ENCODE results near the gene LAMP2.

Gene LAMP2

DNA sequence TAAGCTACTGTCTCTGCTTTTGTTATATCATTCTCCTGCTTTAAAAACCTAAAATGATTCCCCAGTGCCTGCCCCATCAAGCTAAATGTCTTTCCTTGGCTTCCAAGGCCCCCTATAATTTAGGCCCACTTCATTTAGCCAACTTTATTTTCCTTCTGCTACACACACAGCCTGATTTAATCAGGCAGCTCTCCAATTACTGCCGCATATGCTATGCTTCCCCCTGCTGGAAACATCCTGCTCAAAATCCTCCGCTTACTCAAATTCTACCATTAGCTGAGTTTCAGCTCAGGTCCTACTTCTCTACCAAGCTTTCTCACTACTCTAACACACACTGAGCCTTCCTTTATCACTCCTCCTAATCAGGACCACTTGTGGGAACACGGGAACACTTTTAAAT lies 17.0 kb downstream of the LAMP2 start:
- H3K27ac ChIP-seq (ENCODE audit: low read depth, low read length, poor library complexity, severe bottlenecking), result no peak overlapping the region
- H3K36me3 ChIP-seq (ENCODE audit: insufficient read depth, low read length), result peaks cover 39% of the 10 kb centered on the region
- H4K20me1 ChIP-seq (ENCODE audit: insufficient read depth, low read length), result no peaks in the 10 kb centered on the region
- H3F3A ChIP-seq (ENCODE audit: insufficient read depth, low read length), result no peaks in the 10 kb centered on the region
- no peak overlapping the region for H3K4me3 ChIP-seq (ENCODE audit: low read depth, low read length, poor library complexity, severe bottlenecking)
- H2AFZ ChIP-seq (ENCODE audit: low read length), result no peak overlapping the region
- peaks cover 19% of the 10 kb centered on the region for H3K4me1 ChIP-seq (ENCODE audit: insufficient read depth, low read length, severe bottlenecking)
- H3K9ac ChIP-seq (ENCODE audit: low read length), result no peak overlapping the region
- H3K27me3 ChIP-seq (ENCODE audit: insufficient read depth, low read length), result no peaks in the 10 kb centered on the region
- no peaks in the 10 kb centered on the region for H3K9me3 ChIP-seq (ENCODE audit: low read length)
- H3K9me2 ChIP-seq (ENCODE audit: low read depth, low read length), result no peaks in the 10 kb centered on the region
- H3K79me2 ChIP-seq (ENCODE audit: insufficient read depth, low read length), result no peaks in the 10 kb centered on the region
- no peak overlapping the region for H3K4me2 ChIP-seq (ENCODE audit: low read length)
- TF ChIP-seq, protein P1, sequence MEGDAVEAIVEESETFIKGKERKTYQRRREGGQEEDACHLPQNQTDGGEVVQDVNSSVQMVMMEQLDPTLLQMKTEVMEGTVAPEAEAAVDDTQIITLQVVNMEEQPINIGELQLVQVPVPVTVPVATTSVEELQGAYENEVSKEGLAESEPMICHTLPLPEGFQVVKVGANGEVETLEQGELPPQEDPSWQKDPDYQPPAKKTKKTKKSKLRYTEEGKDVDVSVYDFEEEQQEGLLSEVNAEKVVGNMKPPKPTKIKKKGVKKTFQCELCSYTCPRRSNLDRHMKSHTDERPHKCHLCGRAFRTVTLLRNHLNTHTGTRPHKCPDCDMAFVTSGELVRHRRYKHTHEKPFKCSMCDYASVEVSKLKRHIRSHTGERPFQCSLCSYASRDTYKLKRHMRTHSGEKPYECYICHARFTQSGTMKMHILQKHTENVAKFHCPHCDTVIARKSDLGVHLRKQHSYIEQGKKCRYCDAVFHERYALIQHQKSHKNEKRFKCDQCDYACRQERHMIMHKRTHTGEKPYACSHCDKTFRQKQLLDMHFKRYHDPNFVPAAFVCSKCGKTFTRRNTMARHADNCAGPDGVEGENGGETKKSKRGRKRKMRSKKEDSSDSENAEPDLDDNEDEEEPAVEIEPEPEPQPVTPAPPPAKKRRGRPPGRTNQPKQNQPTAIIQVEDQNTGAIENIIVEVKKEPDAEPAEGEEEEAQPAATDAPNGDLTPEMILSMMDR (IDR thresholded peaks at IDR 0.05; ENCODE audit: low read length), result peak; percentile 47; the same call in 1 of the 2 replicates
- no peak for TF ChIP-seq EZH2 (IDR thresholded peaks at IDR 0.05; ENCODE audit: borderline replicate concordance, low read length)

DNA sequence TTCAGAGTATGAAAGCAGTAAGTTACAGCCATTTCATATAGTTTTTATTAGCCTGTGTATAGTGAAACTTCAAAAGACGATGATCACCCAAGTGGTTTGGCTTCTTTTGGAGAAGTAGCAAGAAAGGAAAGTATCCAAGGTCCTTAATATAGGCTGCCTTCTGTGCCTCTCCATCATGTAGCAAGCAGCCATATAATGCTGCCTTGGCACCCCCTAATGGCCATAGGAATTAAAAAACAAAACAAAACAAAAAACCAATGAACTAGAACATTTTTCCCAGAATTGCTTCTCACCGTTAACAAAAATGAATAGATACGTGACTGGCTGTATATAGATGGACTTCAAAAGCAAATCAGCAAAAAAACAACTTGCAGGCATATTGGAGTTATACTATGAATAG lies 18.9 kb downstream of the LAMP2 start:
- H3F3A ChIP-seq (ENCODE audit: insufficient read depth, low read length), result no peaks in the 10 kb centered on the region
- no peaks in the 10 kb centered on the region for H3K9me3 ChIP-seq (ENCODE audit: low read length)
- no peak overlapping the region for H3K9ac ChIP-seq (ENCODE audit: low read length)
- no peak overlapping the region for H2AFZ ChIP-seq (ENCODE audit: low read length)
- peaks cover 52% of the 10 kb centered on the region for H3K36me3 ChIP-seq (ENCODE audit: insufficient read depth, low read length)
- no peak overlapping the region for H3K4me2 ChIP-seq (ENCODE audit: low read length)
- no peaks in the 10 kb centered on the region for H3K79me2 ChIP-seq (ENCODE audit: insufficient read depth, low read length)
- no peaks in the 10 kb centered on the region for H3K4me1 ChIP-seq (ENCODE audit: insufficient read depth, low read length, severe bottlenecking)
- no peak for TF ChIP-seq EZH2 (IDR thresholded peaks at IDR 0.05; ENCODE audit: borderline replicate concordance, low read length)
- TF ChIP-seq, protein P1 (IDR thresholded peaks at IDR 0.05; ENCODE audit: low read length), result peak; percentile 35
- H4K20me1 ChIP-seq (ENCODE audit: insufficient read depth, low read length), result no peaks in the 10 kb centered on the region
- H3K4me3 ChIP-seq (ENCODE audit: low read depth, low read length, poor library complexity, severe bottlenecking), result no peak overlapping the region
- H3K27ac ChIP-seq (ENCODE audit: low read depth, low read length, poor library complexity, severe bottlenecking), result no peak overlapping the region
- H3K9me2 ChIP-seq (ENCODE audit: low read depth, low read length), result no peaks in the 10 kb centered on the region
- no peaks in the 10 kb centered on the region for H3K27me3 ChIP-seq (ENCODE audit: insufficient read depth, low read length)

- Histone ChIP-seq H3F3A (ENCODE audit: insufficient read depth, low read length) (no peaks in the 10 kb centered on the region), H3K27ac (ENCODE audit: low read depth, low read length, poor library complexity, severe bottlenecking) (no peak overlapping the region), H3K9me3 (ENCODE audit: low read length) (no peaks in the 10 kb centered on the region), H3K4me1 (ENCODE audit: insufficient read depth, low read length, severe bottlenecking) (no peaks in the 10 kb centered on the region), H4K20me1 (ENCODE audit: insufficient read depth, low read length) (no peaks in the 10 kb centered on the region), H3K36me3 (ENCODE audit: insufficient read depth, low read length) (peaks cover 74% of the 10 kb centered on the region), H2AFZ (ENCODE audit: low read length) (no peak overlapping the region), H3K4me2 (ENCODE audit: low read length) (no peak overlapping the region), H3K9me2 (ENCODE audit: low read depth, low read length) (no peaks in the 10 kb centered on the region), H3K27me3 (ENCODE audit: insufficient read depth, low read length) (no peaks in the 10 kb centered on the region), H3K79me2 (ENCODE audit: insufficient read depth, low read length) (no peaks in the 10 kb centered on the region), H3K9ac (ENCODE audit: low read length) (no peak overlapping the region), H3K4me3 (ENCODE audit: low read depth, low read length, poor library complexity, severe bottlenecking) (no peak overlapping the region)
- TF ChIP-seq EZH2 (IDR thresholded peaks at IDR 0.05; ENCODE audit: borderline replicate concordance, low read length), result no peak
- TF ChIP-seq, protein P1 (IDR thresholded peaks at IDR 0.05; ENCODE audit: low read length), result no peak
Measured at GRCh38 chrX:120446498-120446897, 22.6 kb downstream of the LAMP2 start.

Data from OCI-LY1 (cell line).